ENCODE results near the gene GNG12. TPM values are rescaled to one million over a fixed set of nuclear protein-coding genes. Genes with fewer than 3 reads are reported as not detected.
"Not testable (repeated sequence)": the region's sequence is repeated elsewhere in the genome, so short reads cannot be mapped to it uniquely, and the experiment has no call there.

Gene GNG12
- total RNA-seq, 1 donor, result 455 TPM

- no peak for DNase-seq (ENCODE audit: low read depth)
- TF ChIP-seq, protein P1, sequence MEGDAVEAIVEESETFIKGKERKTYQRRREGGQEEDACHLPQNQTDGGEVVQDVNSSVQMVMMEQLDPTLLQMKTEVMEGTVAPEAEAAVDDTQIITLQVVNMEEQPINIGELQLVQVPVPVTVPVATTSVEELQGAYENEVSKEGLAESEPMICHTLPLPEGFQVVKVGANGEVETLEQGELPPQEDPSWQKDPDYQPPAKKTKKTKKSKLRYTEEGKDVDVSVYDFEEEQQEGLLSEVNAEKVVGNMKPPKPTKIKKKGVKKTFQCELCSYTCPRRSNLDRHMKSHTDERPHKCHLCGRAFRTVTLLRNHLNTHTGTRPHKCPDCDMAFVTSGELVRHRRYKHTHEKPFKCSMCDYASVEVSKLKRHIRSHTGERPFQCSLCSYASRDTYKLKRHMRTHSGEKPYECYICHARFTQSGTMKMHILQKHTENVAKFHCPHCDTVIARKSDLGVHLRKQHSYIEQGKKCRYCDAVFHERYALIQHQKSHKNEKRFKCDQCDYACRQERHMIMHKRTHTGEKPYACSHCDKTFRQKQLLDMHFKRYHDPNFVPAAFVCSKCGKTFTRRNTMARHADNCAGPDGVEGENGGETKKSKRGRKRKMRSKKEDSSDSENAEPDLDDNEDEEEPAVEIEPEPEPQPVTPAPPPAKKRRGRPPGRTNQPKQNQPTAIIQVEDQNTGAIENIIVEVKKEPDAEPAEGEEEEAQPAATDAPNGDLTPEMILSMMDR (IDR thresholded peaks at IDR 0.05; ENCODE audit: insufficient read depth, low read length), result no peak
- no peak overlapping the region for H3K4me3 ChIP-seq (ENCODE audit: low read depth, low read length)
These were observed 157.5 kb downstream of the GNG12 start for GRCh38 chr1:67675800-67676199.

DNA sequence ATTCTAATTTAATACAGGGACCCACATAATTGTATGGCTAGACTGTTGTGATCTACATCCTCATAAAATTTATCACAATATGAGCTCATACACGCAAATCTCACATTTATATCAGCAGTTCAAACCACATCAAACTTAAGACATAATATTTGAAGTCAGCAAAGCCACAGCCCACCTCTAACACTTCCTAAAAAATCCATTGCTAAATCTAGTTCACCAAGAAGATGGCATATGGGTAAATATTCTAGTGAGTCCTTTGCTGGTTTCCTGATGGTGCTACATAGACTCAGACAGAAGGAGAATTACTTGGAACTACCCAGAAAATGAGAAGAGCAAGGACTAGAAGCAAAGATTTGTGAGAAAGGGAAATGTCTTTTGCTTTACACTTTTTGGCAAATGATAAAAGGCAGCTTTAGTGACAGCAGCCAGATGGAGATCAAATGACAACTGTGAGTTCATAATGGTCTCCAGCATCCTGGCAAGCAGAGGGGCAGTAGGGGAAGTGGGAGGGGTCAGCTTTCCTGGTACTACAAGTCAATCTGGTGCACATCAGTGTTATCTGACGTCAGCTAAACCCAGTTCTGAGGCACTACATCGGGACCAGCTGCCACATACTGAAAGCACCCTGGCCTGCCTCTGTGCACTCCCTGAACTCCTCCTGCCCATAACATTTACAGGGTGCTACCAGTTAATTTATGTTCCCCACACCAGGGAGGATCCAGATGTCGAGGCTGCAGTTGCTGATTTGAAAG, 158.8 kb downstream of the GNG12 start:
- TF ChIP-seq, protein P1 (IDR thresholded peaks at IDR 0.05; ENCODE audit: insufficient read depth, low read length), result no peak
- DNase-seq (ENCODE audit: low read depth), result peak; percentile 79
- no peak overlapping the region for H3K4me3 ChIP-seq (ENCODE audit: low read depth, low read length)

- no peak for DNase-seq (ENCODE audit: low read depth)
- no peak overlapping the region for H3K4me3 ChIP-seq (ENCODE audit: low read depth, low read length)
- TF ChIP-seq, protein P1 (IDR thresholded peaks at IDR 0.05; ENCODE audit: insufficient read depth, low read length), result no peak
These were observed 159.6 kb downstream of the GNG12 start for GRCh38 chr1:67673468-67674201.

DNA sequence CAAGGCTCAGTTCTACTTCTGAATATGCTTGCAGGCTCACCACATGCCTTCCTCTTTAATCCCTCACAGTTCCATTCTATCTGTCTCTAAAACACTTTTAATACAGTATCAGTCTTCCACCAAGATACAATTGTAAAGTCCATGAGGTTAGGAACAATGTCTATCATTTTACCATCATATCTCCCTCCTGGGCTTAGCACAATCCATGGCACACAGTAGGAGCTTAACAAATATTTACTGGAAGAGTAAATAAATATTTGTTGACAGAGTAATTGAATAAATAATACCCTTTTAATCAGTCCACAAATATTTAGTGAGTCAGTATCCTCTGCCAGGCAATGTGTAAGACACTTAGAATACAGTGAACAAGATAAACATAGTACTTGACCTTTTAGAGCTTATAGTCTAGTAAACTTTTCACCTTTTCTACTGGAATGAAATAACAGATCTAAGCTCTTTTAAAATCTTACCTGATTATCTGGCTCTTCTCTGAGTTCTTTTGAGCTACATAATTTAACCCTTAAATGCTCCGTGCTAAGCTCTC, 160.9 kb downstream of the GNG12 start:
- no peak for DNase-seq (ENCODE audit: low read depth)
- no peak overlapping the region for H3K4me3 ChIP-seq (ENCODE audit: low read depth, low read length)
- TF ChIP-seq, protein P1 (IDR thresholded peaks at IDR 0.05; ENCODE audit: insufficient read depth, low read length), result no peak

DNA sequence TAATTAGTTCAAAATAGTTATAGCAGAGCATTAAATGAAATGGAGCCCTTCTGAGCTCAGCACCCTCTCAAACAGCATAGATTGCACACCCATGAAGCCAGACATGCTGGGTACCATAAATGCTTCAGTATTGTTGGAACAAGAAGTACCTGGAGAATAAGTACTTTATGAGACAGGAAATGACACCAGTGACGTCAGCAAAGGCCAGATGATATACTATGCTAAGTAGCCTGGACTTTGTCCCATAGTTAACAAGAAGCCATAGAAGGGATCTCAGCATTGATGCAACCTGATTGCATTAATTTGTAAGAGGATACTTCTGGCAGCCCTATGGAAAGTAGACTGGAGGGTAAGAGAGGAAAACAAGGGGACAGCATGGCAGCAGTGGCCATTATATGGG, 164.6 kb downstream of the GNG12 start:
- H3K4me3 ChIP-seq (ENCODE audit: low read depth, low read length), result no peak overlapping the region
- DNase-seq (ENCODE audit: low read depth), result no peak
- TF ChIP-seq, protein P1 (IDR thresholded peaks at IDR 0.05; ENCODE audit: insufficient read depth, low read length), result no peak

DNA sequence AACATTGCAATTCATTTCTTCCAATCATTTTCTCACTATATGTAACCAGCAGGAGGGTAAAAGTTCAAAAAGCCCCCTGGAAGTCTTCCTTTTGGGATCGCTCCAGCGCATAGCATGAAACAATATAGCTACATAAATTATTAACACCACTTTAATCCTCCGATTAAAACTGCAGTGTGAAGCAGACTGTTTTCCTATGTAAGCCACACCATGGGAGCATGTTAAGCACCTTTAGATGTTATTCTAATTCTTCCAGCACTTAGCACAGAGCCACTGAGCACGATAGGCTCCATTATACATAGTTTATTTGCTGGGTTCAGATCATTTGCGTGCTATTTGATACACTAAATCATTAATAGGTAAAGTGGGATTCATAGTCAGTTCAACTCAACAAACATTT, 166.6 kb downstream of the GNG12 start:
- no peak overlapping the region for H3K4me3 ChIP-seq (ENCODE audit: low read depth, low read length)
- DNase-seq (ENCODE audit: low read depth), result no peak
- TF ChIP-seq, protein P1 (IDR thresholded peaks at IDR 0.05; ENCODE audit: insufficient read depth, low read length), result no peak

DNA sequence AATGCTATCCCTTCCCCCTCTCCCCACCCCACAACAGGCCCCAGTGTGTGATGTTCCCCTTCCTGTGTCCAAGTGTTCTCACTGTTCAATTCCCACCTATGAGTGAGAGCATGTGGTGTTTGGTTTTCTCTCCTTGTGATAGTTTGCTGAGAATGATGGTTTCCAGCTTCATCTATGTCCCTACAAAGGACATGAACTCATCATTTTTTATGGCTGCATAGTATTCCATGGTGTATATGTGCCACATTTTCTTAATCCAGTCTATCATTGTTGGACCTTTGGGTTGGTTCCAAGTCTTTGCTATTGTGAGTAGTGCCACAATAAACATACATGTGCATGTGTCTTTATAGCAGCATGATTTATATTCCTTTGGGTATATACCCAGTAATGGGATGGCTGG, 168.0 kb downstream of the GNG12 start:
- DNase-seq (ENCODE audit: low read depth); H3K4me3 ChIP-seq (ENCODE audit: low read depth, low read length): not testable (repeated sequence)

All from fibroblast of the aortic adventitia (primary cell).